Lung (tissue), 12 donors: ENCODE results near the gene CDKAL1. TPM values are rescaled to one million over a fixed set of nuclear protein-coding genes. Genes with fewer than 3 reads are reported as not detected.

Experiments
- ATAC-seq: fragments of 200-7000 bp; cut with Tn5 transposase; one replicate; pipeline ENCODE4 v1.9.1; 2020; ENCODE audit warnings: moderate number of reproducible peaks; ENCODE audit not compliant: insufficient read depth, low FRiP score
- DNase-seq, 3 donors: peaks; one replicate each; pipeline ENCODE4 v3.0.0-alpha.2; 2013 to 2017
- H3K27ac ChIP-seq, 2 donors: one replicate each; pipeline ENCODE4 v1.5.1; 2013; ENCODE audit warnings: mild to moderate bottlenecking in 2 of 2, moderate library complexity in 2 of 2, control low read depth in 1 of 2, inconsistent platforms in 1 of 2, low read depth in 1 of 2, low read length in 1 of 2
- H3K27me3 ChIP-seq, 3 donors: one replicate each; pipeline ENCODE4 v1.5.1; 2013; ENCODE audit warnings: low read length in 2 of 3; ENCODE audit not compliant: control insufficient read depth in 3 of 3, insufficient read depth in 3 of 3
- H3K36me3 ChIP-seq, 4 donors: one replicate each; pipeline ENCODE4 v1.5.1; 2013; ENCODE audit warnings: low read length in 4 of 4, mild to moderate bottlenecking in 1 of 4, moderate library complexity in 1 of 4; ENCODE audit not compliant: control insufficient read depth in 4 of 4, insufficient read depth in 4 of 4
- H3K4me1 ChIP-seq, 5 donors: one replicate each; pipeline ENCODE4 v1.5.1; 2013; ENCODE audit warnings: low read length in 5 of 5, mild to moderate bottlenecking in 2 of 5, moderate library complexity in 1 of 5; ENCODE audit not compliant: control insufficient read depth in 5 of 5, insufficient read depth in 5 of 5
- H3K4me3 ChIP-seq: one replicate; pipeline ENCODE4 v1.5.1; 2013; ENCODE audit warnings: mild to moderate bottlenecking, control low read depth, moderate library complexity
- H3K9ac ChIP-seq, 2 donors: one replicate each; pipeline ENCODE4 v1.5.1; 2013; ENCODE audit warnings: low read length in 2 of 2, control low read depth in 1 of 2; ENCODE audit not compliant: insufficient read depth in 1 of 2
- H3K9me3 ChIP-seq, 4 donors: one replicate each; pipeline ENCODE4 v1.5.1; 2013; ENCODE audit warnings: low read length in 3 of 4, mild to moderate bottlenecking in 1 of 4, moderate library complexity in 1 of 4; ENCODE audit not compliant: control insufficient read depth in 4 of 4, insufficient read depth in 3 of 4
- CTCF ChIP-seq: IDR thresholded peaks from 2 replicates; pipeline ENCODE4 v1.5.1; 2012; ENCODE audit warnings: mild to moderate bottlenecking; ENCODE audit errors: control extremely low read depth, extremely low read depth
- WGBS, 2 donors: extraction: QIAGEN DNeasy Blood & Tissue Kit; methylation state at CpG; one replicate each; pipeline ENCODE4 v1.1.7; 2013; 5-methylcytosine and 5-hydroxymethylcytosine counted together
- polyA plus RNA-seq, 2 donors: library from polyadenylated mRNA; stranded (reverse); fragments of 200-250 nt; gene quantifications; one replicate each; pipeline ENCODE4 v1.2.1, GENCODE V29; 2013
- total RNA-seq, 2 donors: library from RNA; depleted of rRNA in 1 of 2; stranded (reverse); fragments of >200 nt in 1 of 2; gene quantifications; one replicate each; pipeline ENCODE4 v1.2.1, GENCODE V29; 2014 to 2021
- donor health status: control.
- donor health status: control.
- donor health status: Bipolar disorder and iron deficiency.
- donor health status: healthy.
- donor health status: DM: yes; HTN: yes; CAD: no.

Gene CDKAL1
- total and polyA plus RNA-seq, 4 donors: 4.0 to 39.0 (median 10.0) TPM

GRCh38 chr6:21121636-21122136, 587.4 kb downstream of the CDKAL1 start:
- peaks cover 0 to 14% (median 0%) of the 10 kb centered on the region in 5 donors for H3K4me1 ChIP-seq
- no peak overlapping the region for H3K4me3 ChIP-seq
- H3K27me3 ChIP-seq: no peaks in the 10 kb centered on the region
- no peak overlapping the region for H3K27ac ChIP-seq
- TF ChIP-seq CTCF: no peak
- DNase-seq (peak in 2 of 3 donors; percentile 54 to 58), ATAC-seq (no peak)
- no peak overlapping the region for H3K9ac ChIP-seq
- no peaks in the 10 kb centered on the region for H3K36me3 ChIP-seq
- no peaks in the 10 kb centered on the region for H3K9me3 ChIP-seq
- 65 to 75% methylated on average over 3 of the region's 3 CpGs for WGBS, 2 donors

- Histone ChIP-seq H3K9me3 (no peaks in the 10 kb centered on the region), H3K27ac (no peak overlapping the region), H3K36me3 (no peaks in the 10 kb centered on the region), H3K4me1 (peaks cover 0 to 5% (median 0%) of the 10 kb centered on the region in 5 donors), H3K9ac (no peak overlapping the region), H3K27me3 (no peaks in the 10 kb centered on the region), H3K4me3 (no peak overlapping the region)
- DNase-seq (no peak), ATAC-seq (no peak)
- WGBS, 2 donors: 83 to 93% methylated on average over 4 of the region's 4 CpGs
- TF ChIP-seq CTCF: no peak
Measured at GRCh38 chr6:21123507-21124436, 589.5 kb downstream of the CDKAL1 start.

GRCh38 chr6:21128601-21129000, 594.3 kb downstream of the CDKAL1 start:
- H3K27me3 ChIP-seq: no peaks in the 10 kb centered on the region
- H3K4me1 ChIP-seq: peaks cover 0 to 14% (median 3%) of the 10 kb centered on the region in 5 donors
- no peak overlapping the region for H3K9ac ChIP-seq
- H3K27ac ChIP-seq: no peak overlapping the region
- no peaks in the 10 kb centered on the region for H3K36me3 ChIP-seq
- no peak overlapping the region for H3K4me3 ChIP-seq
- no peak for ATAC-seq
- TF ChIP-seq CTCF: no peak
- DNase-seq: no peak
- no peaks in the 10 kb centered on the region for H3K9me3 ChIP-seq
